CD4-positive, alpha-beta T cell treated with Interleukin-17A for 1 hour (primary cell): Measurements from ENCODE around the gene RANBP1.

Experiments used
- DNase-seq: peaks from one replicate; pipeline ENCODE4 v3.0.0-alpha.2; 2020

RANBP1 gene

GRCh38 chr22:20138868-20139267, 23.0 kb downstream of the RANBP1 start:
- DNase-seq = no peak

GRCh38 chr22:20139391-20140106, 23.6 kb downstream of the RANBP1 start:
- no peak for DNase-seq

GRCh38 chr22:20140107-20140445, 24.2 kb downstream of the RANBP1 start:
- no peak for DNase-seq

GRCh38 chr22:20140521-20140964, 24.6 kb downstream of the RANBP1 start:
- no peak for DNase-seq

GRCh38 chr22:20141186-20142077, 25.5 kb downstream of the RANBP1 start:
- no peak for DNase-seq

GRCh38 chr22:20142711-20143621, 27.1 kb downstream of the RANBP1 start:
- no peak for DNase-seq

GRCh38 chr22:20143883-20144665, 28.2 kb downstream of the RANBP1 start:
- no peak for DNase-seq

GRCh38 chr22:20145206-20145831, 29.4 kb downstream of the RANBP1 start:
- no peak for DNase-seq

GRCh38 chr22:20145832-20146223, 29.9 kb downstream of the RANBP1 start:
- no peak for DNase-seq

GRCh38 chr22:20146777-20147176, 30.9 kb downstream of the RANBP1 start:
- DNase-seq = no peak

GRCh38 chr22:20147237-20147988, 31.5 kb downstream of the RANBP1 start:
- no peak for DNase-seq

- no peak for DNase-seq
Observed at GRCh38 chr22:20148414-20148813, 32.5 kb downstream of the RANBP1 start.

- DNase-seq = no peak
Observed at GRCh38 chr22:20149257-20150250, 33.6 kb downstream of the RANBP1 start.

GRCh38 chr22:20150381-20151275, 34.7 kb downstream of the RANBP1 start, which contains the start of gene CCDC188:
TSS of gene CCDC188 (minus strand) at chr22:20151055. CDS start at chr22:20150986, 69 bp downstream.
- DNase-seq = no peak

- DNase-seq = no peak
Observed at GRCh38 chr22:20151276-20151588, 35.3 kb downstream of the RANBP1 start.

- no peak for DNase-seq
Observed at GRCh38 chr22:20152464-20152890, 36.6 kb downstream of the RANBP1 start.

GRCh38 chr22:20153945-20154344, 38.0 kb downstream of the RANBP1 start:
- no peak for DNase-seq

- DNase-seq = no peak
Observed at GRCh38 chr22:20154602-20155187, 38.8 kb downstream of the RANBP1 start.
